Germinal center (tissue), 1 donor: Measurements from ENCODE around the gene JAK2.
"Not testable (repeated sequence)": the region's sequence is repeated elsewhere in the genome, so short reads cannot be mapped to it uniquely, and the experiment has no call there.

Experiments
- DNase-seq: peaks from one replicate; pipeline ENCODE4 v3.0.0; 2012; ENCODE audit warnings: mixed read lengths, low spot score

Gene JAK2

DNA sequence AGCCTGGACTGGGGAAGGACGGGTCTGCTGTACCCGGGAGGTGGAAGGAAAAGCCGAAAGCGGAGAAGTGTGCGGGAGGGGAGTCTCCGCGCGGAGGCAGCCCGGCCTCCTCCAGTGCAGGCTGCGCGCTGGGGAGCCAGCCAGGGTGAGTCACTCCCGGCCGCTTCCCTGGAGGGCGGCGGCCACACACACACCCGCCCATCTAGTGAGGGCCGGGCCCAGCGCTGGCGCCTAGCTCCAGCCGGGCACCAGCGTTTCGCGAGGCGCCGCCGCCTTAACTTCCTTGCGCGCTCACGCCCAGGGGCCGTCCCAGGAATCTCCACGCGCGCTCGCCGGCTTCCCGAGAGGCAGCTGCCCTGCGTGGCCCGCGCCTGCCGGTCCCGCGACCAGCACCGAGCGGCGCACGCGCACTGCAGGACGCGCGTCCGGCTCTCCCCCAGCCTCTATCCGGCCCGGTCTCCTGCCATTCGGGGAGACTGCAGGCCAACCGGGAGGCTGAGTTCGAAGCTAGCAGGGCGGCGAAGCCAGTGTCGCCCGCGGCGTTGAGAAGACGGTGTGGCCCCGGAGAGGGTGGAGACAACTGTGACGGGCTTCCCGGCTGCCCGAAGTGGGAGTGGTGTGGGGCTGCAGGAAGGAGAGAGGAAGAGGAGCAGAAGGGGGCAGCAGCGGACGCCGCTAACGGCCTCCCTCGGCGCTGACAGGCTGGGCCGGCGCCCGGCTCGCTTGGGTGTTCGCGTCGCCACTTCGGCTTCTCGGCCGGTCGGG lies at the start of gene JAK2:
TSS of gene JAK2 (plus strand) at position 652 of the 765 bp plus-strand sequence. CDS start 36,716 bp downstream, outside the sequence.
- DNase-seq: peak; percentile 76

DNA sequence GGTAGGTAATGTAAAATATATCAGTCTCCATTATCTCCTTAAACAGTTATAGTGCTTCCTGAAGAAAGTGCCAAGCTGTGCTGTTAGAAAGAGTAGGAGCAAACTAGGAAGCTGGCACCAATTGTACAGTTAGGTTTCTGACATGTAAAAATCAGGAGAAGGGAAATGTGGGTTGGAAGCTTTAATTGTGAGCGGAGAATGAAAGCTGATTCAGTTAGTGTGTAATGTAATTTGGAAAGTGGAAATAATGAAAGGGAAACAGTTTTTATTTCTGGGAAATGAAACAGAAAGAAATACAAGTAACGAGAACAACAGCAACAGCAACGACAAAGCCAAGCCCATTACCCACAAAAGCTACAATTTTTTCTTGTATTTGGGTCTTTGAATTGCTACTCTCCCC lies 48.8 kb upstream of the JAK2 start:
- DNase-seq: no peak

DNA sequence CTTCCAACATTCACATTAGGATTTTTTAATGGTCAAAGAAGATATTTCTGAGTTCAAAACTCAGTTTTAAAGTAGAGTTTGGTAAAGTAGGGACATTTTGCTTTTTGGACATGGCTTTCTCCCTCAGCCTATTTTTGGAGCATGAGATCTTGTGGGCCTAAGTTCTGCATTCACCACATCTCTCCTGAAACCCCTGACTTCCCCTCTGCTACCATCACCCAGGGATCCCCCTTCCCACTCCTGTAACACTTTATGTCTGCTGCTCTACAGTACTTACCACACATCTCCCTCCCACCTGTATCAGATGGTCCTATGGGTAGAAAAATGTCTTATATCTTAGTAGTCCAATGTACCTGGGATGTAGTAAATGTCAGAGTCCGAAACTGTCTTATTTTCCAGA lies 48.2 kb upstream of the JAK2 start:
- peak; percentile 10 for DNase-seq

DNA sequence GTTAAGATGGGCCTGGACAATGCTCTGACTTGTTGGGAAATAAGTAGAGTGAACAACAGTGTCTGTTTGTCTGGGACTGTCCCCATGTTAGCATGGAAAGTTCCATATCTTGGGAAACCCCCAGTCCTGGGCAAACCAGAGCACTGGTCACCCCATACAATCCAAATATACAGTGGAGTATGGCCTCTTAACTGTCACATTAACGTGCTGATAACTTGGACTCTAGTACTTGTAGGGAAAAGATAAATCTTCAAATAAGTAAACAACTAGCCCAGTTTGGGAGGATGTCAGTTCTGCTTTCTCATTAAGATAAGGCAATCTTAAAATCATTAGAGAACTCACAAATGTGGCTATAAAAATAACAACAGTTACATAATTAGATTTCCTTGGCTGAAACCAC lies 47.6 kb upstream of the JAK2 start:
- no peak for DNase-seq

GRCh38 chr9:4938496-4938895 lies 46.6 kb upstream of the JAK2 start:
- no peak for DNase-seq

DNA sequence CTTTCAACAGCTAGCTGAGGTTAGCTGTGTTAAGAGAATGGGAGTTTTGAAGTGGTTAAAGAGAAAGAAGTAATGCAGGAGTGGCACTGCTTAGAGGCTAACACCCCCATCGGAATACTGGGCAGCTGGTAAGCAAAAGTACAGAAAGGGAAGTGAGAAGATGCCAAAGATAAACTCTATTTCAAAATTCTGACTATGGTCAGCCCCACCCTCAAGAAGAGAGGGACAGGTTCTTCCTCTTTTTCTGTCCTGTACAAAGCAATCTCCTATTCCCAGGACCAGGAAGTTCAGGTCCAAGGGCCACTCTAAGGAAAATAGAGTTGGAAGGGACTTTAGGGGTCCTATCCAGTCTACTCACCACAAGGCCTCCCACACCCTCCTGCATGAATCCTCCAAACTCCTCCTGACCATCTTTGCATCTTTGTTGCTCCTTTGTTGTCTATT lies 45.9 kb upstream of the JAK2 start:
- peak; percentile 38 for DNase-seq

DNA sequence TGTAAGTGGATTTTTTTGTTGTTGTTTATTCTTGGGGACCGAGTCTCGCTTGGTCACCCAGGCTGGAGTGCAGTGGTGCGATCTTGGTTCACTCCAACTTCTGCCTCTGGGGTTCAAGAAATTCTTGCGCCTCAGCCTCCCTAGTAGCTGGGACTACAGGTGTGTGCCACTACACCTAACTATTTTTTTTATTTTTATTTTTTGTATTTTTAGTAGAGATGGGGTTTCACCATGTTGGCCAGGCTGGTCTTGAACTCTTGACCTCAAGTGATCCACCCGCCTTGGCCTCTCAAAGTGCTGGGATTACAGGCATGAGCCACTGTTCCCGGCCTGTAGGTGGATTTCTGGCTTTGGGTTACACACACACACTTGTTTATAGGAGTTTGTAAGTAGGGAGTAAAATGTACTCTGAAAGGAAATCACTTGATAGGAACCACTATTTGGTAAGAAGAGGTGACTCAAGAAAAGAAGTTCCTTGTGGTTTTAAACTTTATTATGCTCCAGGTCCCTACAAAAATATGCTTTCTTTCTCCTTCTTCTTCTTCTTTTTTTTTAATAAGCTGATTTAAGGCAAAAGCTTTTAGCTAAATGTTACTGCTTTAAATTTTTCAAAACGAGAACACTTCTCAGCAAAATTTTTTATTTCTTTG lies 42.9 kb upstream of the JAK2 start:
- DNase-seq: not testable (repeated sequence)

DNA sequence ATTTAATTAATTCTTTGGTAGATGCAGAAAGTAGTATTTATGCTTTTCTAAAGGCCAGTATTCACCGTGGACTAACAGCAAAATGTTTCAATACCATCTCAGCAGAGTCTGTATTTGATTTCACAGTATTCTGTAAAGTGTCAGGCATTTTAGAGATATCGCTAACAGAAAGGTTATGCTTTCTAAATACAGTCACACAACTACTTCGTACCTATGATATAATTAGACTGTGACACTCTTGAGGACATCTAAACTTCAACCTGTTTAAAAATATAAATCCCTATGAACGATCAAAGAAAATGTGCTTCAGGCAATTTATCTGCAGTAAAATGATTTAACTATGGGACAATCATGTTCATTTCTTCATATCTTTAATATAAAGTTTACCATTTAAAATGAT lies 41.7 kb upstream of the JAK2 start:
- no peak for DNase-seq

DNA sequence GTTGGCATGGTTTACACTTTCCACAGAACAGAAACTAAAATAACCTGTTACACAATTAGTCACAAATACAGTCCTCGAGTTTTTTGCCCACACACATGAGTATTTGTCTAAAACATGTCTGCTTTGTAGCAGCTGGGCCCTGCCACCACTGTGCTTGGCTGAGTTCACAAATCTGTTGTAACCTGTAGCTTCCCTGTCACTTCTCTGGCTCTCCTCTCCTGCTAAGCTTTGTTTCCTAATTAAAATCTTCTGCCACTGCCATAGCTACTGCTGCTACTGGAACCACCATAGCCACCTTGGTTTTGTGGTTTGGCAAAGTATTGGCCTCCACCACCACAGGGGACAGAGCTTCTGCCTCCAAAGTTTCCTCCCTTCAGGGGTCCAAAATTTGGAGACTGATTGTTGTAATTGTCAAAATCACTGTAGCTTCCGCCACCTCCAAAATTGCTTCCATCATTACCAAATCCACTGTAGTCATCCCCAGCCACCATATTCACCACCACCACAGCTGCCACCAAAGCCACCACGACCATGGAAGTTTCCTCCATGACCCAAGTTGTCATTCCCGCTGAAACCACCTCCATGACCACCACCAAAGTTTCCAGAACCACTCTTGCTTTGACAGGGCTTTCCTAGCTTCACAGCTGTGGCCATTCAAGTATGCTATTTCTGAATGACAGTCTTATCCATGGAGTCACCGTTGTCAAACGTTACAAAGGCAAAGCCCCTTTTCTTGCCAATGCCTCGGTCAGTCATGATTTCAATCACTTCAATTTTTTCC lies 40.5 kb upstream of the JAK2 start:
- not testable (repeated sequence) for DNase-seq

DNA sequence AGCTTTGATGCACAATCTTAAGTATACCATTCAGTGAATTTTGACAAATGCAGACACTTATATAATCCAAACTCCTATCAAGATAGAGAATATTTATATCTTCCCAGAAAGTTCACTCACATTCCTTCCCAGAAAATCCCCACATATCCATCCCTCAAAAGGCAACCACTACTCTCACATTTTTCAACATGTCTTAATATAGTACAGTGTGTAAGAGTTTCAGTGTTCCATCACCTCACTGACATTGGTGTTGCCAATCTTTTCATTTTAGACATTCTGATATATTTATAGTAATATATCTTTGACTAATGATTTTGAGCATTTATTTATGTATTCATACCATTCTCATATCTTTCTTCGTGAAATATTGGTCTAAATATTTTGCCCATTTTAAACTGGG lies 38.1 kb upstream of the JAK2 start:
- no peak for DNase-seq

- no peak for DNase-seq
These were observed 29.2 kb upstream of the JAK2 start for GRCh38 chr9:4955836-4956235.

GRCh38 chr9:4959031-4959430 lies 26.0 kb upstream of the JAK2 start:
- no peak for DNase-seq

GRCh38 chr9:4962085-4962484 lies 23.0 kb upstream of the JAK2 start:
- no peak for DNase-seq

DNA sequence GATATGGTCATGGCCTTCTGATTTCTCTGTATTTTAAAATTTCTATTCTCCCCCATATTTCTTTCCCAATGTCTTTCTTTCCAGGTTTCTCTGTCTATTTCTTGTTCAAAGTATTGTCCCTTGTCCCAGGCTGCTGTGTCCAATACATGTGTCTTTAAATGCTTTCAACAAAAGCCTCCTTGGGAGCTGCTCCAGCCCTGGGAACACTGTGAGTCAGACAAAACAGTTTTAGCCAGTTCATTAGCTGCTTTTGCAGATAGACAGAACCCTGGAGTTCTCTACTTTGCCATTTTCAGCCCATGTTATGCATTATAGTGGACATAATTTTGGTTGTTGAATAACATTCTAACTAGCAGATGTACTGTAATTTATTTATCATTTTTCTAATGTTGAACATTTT lies 20.5 kb upstream of the JAK2 start:
- no peak for DNase-seq

DNA sequence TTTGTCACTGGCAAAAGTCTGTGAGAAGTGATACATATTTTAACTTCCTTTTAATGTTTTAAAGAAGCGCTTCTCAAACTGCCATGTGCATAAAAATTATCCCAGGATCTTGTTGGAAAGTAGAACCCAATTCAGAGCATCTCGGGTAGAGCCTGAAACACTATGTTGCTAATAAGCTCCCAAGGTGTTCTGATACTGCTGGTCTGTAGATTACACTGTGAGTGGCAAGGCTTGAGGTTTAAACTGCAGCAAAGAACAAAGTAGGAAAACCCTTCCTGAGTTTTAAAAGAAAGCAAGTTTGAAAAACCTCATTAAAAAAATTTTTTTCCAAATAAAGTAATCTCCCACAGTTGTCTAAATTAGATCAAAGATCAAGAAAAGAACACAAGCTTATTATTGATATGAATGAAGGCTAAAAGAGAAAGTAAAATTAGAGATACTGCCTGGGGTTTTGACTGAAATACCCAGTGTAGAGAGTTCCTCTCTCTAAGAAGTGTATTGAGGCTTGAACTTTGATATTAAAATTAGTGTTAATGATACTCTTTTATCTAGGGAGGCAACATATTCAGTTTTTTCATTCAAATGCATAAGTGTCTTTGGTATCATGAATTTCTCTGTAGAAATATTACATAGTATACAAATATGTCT lies 19.8 kb upstream of the JAK2 start:
- DNase-seq: no peak

DNA sequence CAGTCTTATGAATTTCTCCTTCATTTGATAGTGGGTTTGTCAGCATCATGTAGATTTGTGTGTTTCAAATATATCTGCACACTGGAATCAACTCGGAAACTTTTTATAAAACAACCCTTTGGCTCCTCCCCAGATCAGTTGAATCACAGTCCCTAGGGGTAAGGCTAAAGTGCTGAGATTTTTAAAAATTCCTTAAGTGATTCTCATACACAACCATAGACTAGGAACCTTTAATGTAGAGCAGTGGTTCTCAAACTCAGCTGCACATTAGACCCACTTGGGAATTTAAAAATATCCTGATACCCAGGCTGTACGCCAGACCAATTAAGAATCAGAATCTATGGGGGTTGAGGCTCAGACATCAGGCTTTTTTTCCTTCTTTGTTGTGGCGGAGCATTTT lies 17.5 kb upstream of the JAK2 start:
- DNase-seq: no peak

- DNase-seq: no peak
These were observed 15.9 kb upstream of the JAK2 start for GRCh38 chr9:4969130-4969529.

DNA sequence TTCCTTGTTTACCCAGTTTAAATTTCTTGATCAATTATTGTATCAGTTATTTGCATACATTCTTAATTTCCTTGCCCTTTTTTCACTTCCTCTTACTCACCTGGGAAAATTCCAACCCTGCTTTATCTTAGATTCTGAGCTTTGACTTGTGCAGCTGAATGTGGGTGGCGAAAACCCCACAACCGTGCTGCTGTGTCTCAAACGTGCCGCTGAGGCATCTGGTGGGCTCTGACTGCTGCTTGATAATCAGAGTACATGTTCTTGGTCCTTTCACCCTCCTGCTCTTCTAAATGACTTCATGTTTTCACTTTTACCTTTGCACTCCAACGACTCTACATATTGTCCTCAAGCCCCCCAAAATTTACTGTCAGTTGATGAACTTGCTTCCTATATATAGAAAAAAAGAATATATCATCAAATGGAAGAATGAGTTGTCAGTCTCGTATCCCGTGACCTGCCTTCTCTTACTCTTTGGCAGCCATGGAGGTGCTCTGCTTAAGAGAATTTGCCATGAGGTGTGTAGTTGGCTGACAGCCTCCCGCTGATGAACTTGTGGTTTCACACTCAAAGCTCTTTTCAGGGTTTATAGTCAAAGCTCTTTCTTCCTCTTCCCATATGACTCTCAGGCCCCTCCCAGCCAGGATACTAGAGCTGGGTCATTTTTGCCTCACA lies 14.0 kb upstream of the JAK2 start:
- DNase-seq: peak; percentile 46

DNA sequence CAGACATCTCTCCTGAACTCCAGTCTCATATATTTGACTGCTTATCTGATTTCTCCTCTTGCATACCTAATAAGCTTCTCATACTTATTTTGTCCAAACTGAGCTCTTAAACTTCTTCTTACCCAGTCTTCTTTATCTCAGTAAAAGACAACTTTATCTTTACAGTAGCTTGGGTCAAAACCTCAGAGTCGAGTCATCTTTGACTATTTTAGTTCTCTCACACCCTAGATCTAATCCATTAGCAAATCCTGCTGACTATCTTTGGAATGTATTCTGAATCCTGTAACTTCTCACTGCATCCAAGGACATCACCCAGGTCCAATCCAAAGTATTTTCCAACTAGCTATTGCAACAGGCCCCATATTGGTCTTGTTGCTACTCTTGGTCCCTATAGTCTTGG lies 11.8 kb upstream of the JAK2 start:
- no peak for DNase-seq

GRCh38 chr9:4973902-4974301 lies 11.2 kb upstream of the JAK2 start:
- no peak for DNase-seq

DNA sequence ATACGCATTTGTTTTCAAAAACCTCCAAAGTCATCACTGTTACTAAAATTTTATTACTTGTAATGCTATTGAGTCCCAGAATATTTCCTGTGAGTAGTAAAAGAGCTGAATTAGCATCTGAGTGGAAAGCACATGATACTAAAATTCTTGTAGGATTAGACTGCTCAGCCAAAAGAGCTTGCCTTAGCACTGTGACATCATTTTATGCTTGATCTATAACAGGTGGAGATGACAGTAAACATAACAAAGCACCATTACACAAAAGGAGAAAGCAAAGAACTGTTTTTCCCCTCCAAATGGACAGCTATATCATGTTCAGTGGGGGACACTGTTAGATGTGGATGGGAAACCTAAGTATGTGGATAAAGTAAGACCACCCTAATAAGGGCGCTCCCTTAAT lies 5.8 kb upstream of the JAK2 start:
- DNase-seq: no peak
